ENCODE measurements around the gene KRTAP9-9. TPM values are rescaled to one million over a fixed set of nuclear protein-coding genes. Genes with fewer than 3 reads are reported as not detected.
"Not testable (repeated sequence)": the region's sequence is repeated elsewhere in the genome, so short reads cannot be mapped to it uniquely, and the experiment has no call there.

The KRTAP9-9 gene
- total RNA-seq, 4 donors from 2014 or later, result not detected

DNA sequence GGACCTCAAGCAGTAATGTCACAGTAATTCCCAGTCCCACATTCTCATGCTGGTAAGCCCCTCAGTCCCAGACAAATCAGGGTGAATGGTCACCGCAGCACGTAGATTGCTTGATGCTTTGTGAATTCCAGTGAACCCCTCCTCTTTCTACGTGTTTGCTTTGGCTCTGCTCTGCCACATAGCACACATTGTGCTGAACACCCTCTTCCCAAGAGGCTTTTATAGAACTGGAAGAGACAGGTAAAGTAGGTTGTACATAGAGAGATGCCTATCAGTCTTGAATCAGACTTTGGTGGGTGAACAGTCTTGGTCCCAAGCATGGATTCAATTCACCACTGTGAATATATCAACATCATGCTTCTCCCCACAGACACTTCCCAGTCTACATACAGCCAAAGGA lies 9.4 kb downstream of the KRTAP9-9 start:
- WGBS, 2 donors, result 69 to 79% methylated on average over 3 of the region's 3 CpGs
- no peak overlapping the region for H3K27ac ChIP-seq

GRCh38 chr17:41265078-41265477 lies 9.9 kb downstream of the KRTAP9-9 start, which contains the start of gene KRTAP9-6:
Gene KRTAP9-6 (plus strand): TSS chr17:41265378. CDS start chr17:41265378, 0 bp downstream.
- WGBS, 2 donors, result 50 to 60% methylated on average over 2 of the region's 2 CpGs
- Histone ChIP-seq H3K9me3 (no peaks in the 10 kb centered on the region), H3K27me3 (no peaks in the 10 kb centered on the region), H3K4me3 (no peak within 1 kb of the TSS), H3K36me3 (no peaks in the 10 kb centered on the region), H3K4me1 (no peaks in the 10 kb centered on the region), H3K27ac (no peak within 1 kb of the TSS)
- no peak for DNase-seq (ENCODE audit: low spot score in 2 of 2)
- TF ChIP-seq EP300 (IDR thresholded peaks at IDR 0.05) (no peak), POLR2A (IDR thresholded peaks at IDR 0.05) (no peak)
- TF ChIP-seq, protein P1, sequence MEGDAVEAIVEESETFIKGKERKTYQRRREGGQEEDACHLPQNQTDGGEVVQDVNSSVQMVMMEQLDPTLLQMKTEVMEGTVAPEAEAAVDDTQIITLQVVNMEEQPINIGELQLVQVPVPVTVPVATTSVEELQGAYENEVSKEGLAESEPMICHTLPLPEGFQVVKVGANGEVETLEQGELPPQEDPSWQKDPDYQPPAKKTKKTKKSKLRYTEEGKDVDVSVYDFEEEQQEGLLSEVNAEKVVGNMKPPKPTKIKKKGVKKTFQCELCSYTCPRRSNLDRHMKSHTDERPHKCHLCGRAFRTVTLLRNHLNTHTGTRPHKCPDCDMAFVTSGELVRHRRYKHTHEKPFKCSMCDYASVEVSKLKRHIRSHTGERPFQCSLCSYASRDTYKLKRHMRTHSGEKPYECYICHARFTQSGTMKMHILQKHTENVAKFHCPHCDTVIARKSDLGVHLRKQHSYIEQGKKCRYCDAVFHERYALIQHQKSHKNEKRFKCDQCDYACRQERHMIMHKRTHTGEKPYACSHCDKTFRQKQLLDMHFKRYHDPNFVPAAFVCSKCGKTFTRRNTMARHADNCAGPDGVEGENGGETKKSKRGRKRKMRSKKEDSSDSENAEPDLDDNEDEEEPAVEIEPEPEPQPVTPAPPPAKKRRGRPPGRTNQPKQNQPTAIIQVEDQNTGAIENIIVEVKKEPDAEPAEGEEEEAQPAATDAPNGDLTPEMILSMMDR (IDR thresholded peaks at IDR 0.05), result no peak

More for the DNA sequence above, 9.4 kb downstream of the KRTAP9-9 start:
- H3K9me3 ChIP-seq, result no peaks in the 10 kb centered on the region
- no peak for DNase-seq (ENCODE audit: low spot score in 2 of 2)
- no peaks in the 10 kb centered on the region for H3K36me3 ChIP-seq
- no peaks in the 10 kb centered on the region for H3K27me3 ChIP-seq
- H3K4me3 ChIP-seq, result no peak overlapping the region
- TF ChIP-seq EP300 (IDR thresholded peaks at IDR 0.05) (no peak), POLR2A (IDR thresholded peaks at IDR 0.05) (no peak)
- TF ChIP-seq, protein P1 (IDR thresholded peaks at IDR 0.05), result no peak
- no peaks in the 10 kb centered on the region for H3K4me1 ChIP-seq

DNA sequence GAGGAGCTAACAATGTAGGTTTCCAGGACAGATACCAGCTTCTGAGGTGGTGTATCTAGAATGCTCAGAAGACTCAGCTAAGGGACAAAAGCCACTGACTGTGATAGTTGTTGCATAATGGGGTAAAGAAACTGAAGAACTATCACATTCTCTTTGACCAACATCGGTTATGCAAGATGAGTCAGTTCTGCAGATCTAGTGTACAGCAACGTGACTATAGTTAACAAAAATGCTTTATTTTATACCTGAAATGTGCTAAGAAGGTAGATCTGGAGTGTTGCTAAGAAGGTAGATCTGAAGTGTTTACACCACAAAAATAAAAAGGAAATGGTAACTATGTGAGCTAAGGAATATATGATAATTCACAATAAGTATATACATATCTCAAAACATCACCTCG lies 12.5 kb downstream of the KRTAP9-9 start:
- no peaks in the 10 kb centered on the region for H3K27me3 ChIP-seq
- H3K4me1 ChIP-seq, result no peaks in the 10 kb centered on the region
- TF ChIP-seq EP300 (IDR thresholded peaks at IDR 0.05) (no peak), POLR2A (IDR thresholded peaks at IDR 0.05) (no peak)
- DNase-seq (ENCODE audit: low spot score in 2 of 2), result no peak
- WGBS, 2 donors, result 89% methylated on average over 3 of the region's 3 CpGs; no CpG with 5 or more reads in 1 of the 2 donors
- no peaks in the 10 kb centered on the region for H3K36me3 ChIP-seq
- no peaks in the 10 kb centered on the region for H3K9me3 ChIP-seq
- H3K4me3 ChIP-seq, result no peak overlapping the region
- no peak overlapping the region for H3K27ac ChIP-seq

DNA sequence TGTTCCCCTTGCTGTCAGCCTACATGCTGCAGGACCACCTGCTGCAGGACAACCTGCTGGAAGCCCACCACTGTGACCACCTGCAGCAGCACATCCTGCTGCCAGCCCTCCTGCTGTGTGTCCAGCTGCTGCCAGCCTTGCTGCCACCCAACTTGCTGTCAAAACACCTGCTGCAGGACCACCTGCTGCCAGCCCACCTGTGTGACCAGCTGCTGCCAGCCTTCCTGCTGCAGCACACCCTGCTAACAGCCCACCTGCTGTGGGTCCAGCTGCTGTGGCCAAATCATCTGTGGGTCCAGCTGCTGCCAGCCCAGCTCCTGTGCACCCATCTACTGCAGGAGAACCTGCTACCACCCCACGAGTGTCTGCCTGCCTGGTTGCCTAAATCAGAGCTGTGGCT lies 16.1 kb downstream of the KRTAP9-9 start:
- H3K27me3 ChIP-seq; H3K4me3 ChIP-seq; H3K36me3 ChIP-seq; H3K9me3 ChIP-seq; H3K27ac ChIP-seq; DNase-seq (ENCODE audit: low spot score in 2 of 2); H3K4me1 ChIP-seq: not testable (repeated sequence)
- WGBS, 2 donors, result no CpG with 5 or more reads among the region's 1 CpG

- H3K27ac ChIP-seq, result no peak overlapping the region
- WGBS, 2 donors, result 53% methylated on average over 1 of the region's 1 CpG; no CpG with 5 or more reads in 1 of the 2 donors
Measured at GRCh38 chr17:41271858-41272257, 16.7 kb downstream of the KRTAP9-9 start.

GRCh38 chr17:41275648-41276190 lies 20.5 kb downstream of the KRTAP9-9 start, which contains the start of gene KRTAP9-7:
Gene KRTAP9-7 (plus strand): TSS chr17:41275698. CDS start chr17:41275698, 0 bp downstream.
- not testable (repeated sequence) for H3K36me3 ChIP-seq; H3K27ac ChIP-seq; H3K27me3 ChIP-seq; H3K4me1 ChIP-seq; H3K4me3 ChIP-seq; H3K9me3 ChIP-seq; DNase-seq (ENCODE audit: low spot score in 2 of 2)
- 72 to 85% methylated on average over 3 of the region's 3 CpGs for WGBS, 2 donors

More at GRCh38 chr17:41271858-41272257, 16.7 kb downstream of the KRTAP9-9 start:
- no peak for DNase-seq (ENCODE audit: low spot score in 2 of 2)
- Histone ChIP-seq H3K4me3 (no peak overlapping the region), H3K4me1 (no peaks in the 10 kb centered on the region), H3K9me3 (no peaks in the 10 kb centered on the region), H3K27me3 (no peaks in the 10 kb centered on the region), H3K36me3 (no peaks in the 10 kb centered on the region)
- no peak for TF ChIP-seq EP300 (IDR thresholded peaks at IDR 0.05)
- TF ChIP-seq POLR2A (IDR thresholded peaks at IDR 0.05), result no peak
- TF ChIP-seq, protein P1 (IDR thresholded peaks at IDR 0.05), result no peak

Data from tibial nerve (tissue), 4 donors.